Liver (tissue), 9 donors: ENCODE results near the gene H2BK1. TPM values are rescaled to one million over a fixed set of nuclear protein-coding genes. Genes with fewer than 3 reads are reported as not detected.

Source experiments
- DNase-seq: peaks from one replicate; pipeline ENCODE4 v3.0.0-alpha.2; 2017; ENCODE audit warnings: low spot score
- H3K27ac ChIP-seq, 2 donors: one replicate each; pipeline ENCODE4 v1.7.0; 2013; ENCODE audit warnings: inconsistent platforms in 2 of 2, low read length in 2 of 2, control low read depth in 1 of 2, low read depth in 1 of 2, mild to moderate bottlenecking in 1 of 2
- H3K27me3 ChIP-seq, 4 donors: one replicate each; pipeline versions ENCODE4 v1.6.1 to v1.7.0; 2013; ENCODE audit warnings: low read length in 3 of 4, inconsistent platforms in 1 of 4, mild to moderate bottlenecking in 1 of 4, moderate library complexity in 1 of 4; ENCODE audit not compliant: control insufficient read depth in 4 of 4, insufficient read depth in 4 of 4
- H3K36me3 ChIP-seq, 4 donors: one replicate each; pipeline versions ENCODE4 v1.6.1 to v1.7.0; 2013; ENCODE audit warnings: low read length in 3 of 4, mild to moderate bottlenecking in 3 of 4, low read depth in 1 of 4, moderate library complexity in 1 of 4; ENCODE audit not compliant: control insufficient read depth in 4 of 4, insufficient read depth in 3 of 4
- H3K4me1 ChIP-seq, 4 donors: one replicate each; pipeline versions ENCODE4 v1.6.1 to v1.7.0; 2013; ENCODE audit warnings: low read length in 3 of 4, mild to moderate bottlenecking in 3 of 4, moderate library complexity in 1 of 4; ENCODE audit not compliant: control insufficient read depth in 4 of 4, insufficient read depth in 4 of 4
- H3K4me3 ChIP-seq, 3 donors: one replicate each; pipeline versions ENCODE4 v1.6.1 to v1.7.0; 2013; ENCODE audit warnings: low read length in 3 of 3, control low read depth in 1 of 3, low read depth in 1 of 3, mild to moderate bottlenecking in 1 of 3
- H3K9ac ChIP-seq, 2 donors: one replicate each; pipeline ENCODE4 v1.7.0; 2013; ENCODE audit warnings: low read length in 2 of 2, mild to moderate bottlenecking in 2 of 2, moderate library complexity in 2 of 2, control low read depth in 1 of 2, low read depth in 1 of 2
- H3K9me3 ChIP-seq, 4 donors: one replicate each; pipeline versions ENCODE4 v1.6.1 to v1.7.0; 2013; ENCODE audit warnings: low read length in 3 of 4; ENCODE audit not compliant: control insufficient read depth in 4 of 4
- ATF3 ChIP-seq: IDR thresholded peaks from 2 replicates; pipeline ENCODE4 v1.6.1; 2016; ENCODE audit warnings: antibody characterized with exemption
- CTCF ChIP-seq: fragments of 150-350 bp; IDR thresholded peaks from 2 replicates; pipeline ENCODE4 v1.5.1; 2017; ENCODE audit warnings: improper control_type of control experiment, low read depth, low read length; ENCODE audit not compliant: missing input control
- FOXA1 ChIP-seq: IDR thresholded peaks from 2 replicates; pipeline ENCODE4 v1.6.1; 2016; ENCODE audit warnings: antibody characterized with exemption
- HNF4A ChIP-seq, 2 donors: conservative IDR thresholded peaks; 2 replicates each; pipeline ENCODE4 v1.6.1; 2016; ENCODE audit warnings: antibody characterized with exemption in 2 of 2, mild to moderate bottlenecking in 2 of 2
- HNF4G ChIP-seq: IDR thresholded peaks from 2 replicates; pipeline ENCODE4 v1.6.1; 2016; ENCODE audit warnings: antibody characterized with exemption
- JUND ChIP-seq, 2 donors: IDR thresholded peaks; 2 replicates each; pipeline ENCODE4 v1.6.1; 2016; ENCODE audit warnings: antibody characterized with exemption in 2 of 2
- NR2F2 ChIP-seq: IDR thresholded peaks from 2 replicates; pipeline ENCODE4 v1.6.1; 2016; ENCODE audit warnings: antibody characterized with exemption
- RAD21 ChIP-seq, 2 donors: IDR thresholded peaks; 2 replicates each; pipeline ENCODE4 v1.6.1; 2016; ENCODE audit warnings: antibody characterized with exemption in 2 of 2, mild to moderate bottlenecking in 2 of 2
- SP1 ChIP-seq: IDR thresholded peaks from 2 replicates; pipeline ENCODE4 v1.6.1; 2018; ENCODE audit warnings: antibody characterized with exemption, mild to moderate bottlenecking
- YY1 ChIP-seq: IDR thresholded peaks from 2 replicates; pipeline ENCODE4 v1.6.1; 2016; ENCODE audit warnings: antibody characterized with exemption, mild to moderate bottlenecking
- ZBTB33 ChIP-seq: IDR thresholded peaks from 2 replicates; pipeline ENCODE4 v1.6.1; 2016; ENCODE audit warnings: antibody characterized with exemption
- WGBS: extraction: QIAGEN DNeasy Blood & Tissue Kit; methylation state at CpG from one replicate; pipeline ENCODE4 v1.1.7; 2013; 5-methylcytosine and 5-hydroxymethylcytosine counted together
- polyA plus RNA-seq, 2 donors: library from polyadenylated mRNA; stranded (reverse) in 1 of 2; unstranded in 1 of 2; fragments of 200-250 nt in 1 of 2; fragments of >200 nt in 1 of 2; fragmentation: Nextera tagmentation in 1 of 2; extraction: Ambion mirVana in 1 of 2; gene quantifications; one replicate each; pipeline versions ENCODE4 v1.2.1 to v1.2.3, GENCODE V29; 2013 to 2015
- total RNA-seq, 2 donors: library from RNA; depleted of rRNA; stranded (reverse); fragments of >200 nt; gene quantifications; one replicate each; pipeline ENCODE4 v1.2.3, GENCODE V29; 2014
- TF ChIP-seq, protein P1 (sequence below): IDR thresholded peaks from 2 replicates; pipeline ENCODE4 v1.6.1; 2016; ENCODE audit warnings: antibody characterized with exemption
- donor health status: healthy.
- donor health status: healthy.
- donor health status: healthy.
- donor health status: healthy.
- donor health status: healthy.

Gene H2BK1
- total and polyA plus RNA-seq, 4 donors, result not detected

GRCh38 chr7:151245360-151246101 is 35.2 kb upstream of the H2BK1 start:
- Histone ChIP-seq H3K4me1 (peaks cover 8 to 29% (median 17%) of the 10 kb centered on the region in 4 donors), H3K4me3 (peak overlapping the region in 1 of 3 donors; percentile 23), H3K9me3 (no peaks in the 10 kb centered on the region), H3K27me3 (peaks cover 0 to 4% (median 0%) of the 10 kb centered on the region in 4 donors), H3K36me3 (no peaks in the 10 kb centered on the region), H3K9ac (no peak overlapping the region), H3K27ac (no peak overlapping the region)
- WGBS, result 5% methylated on average over 60 of the region's 60 CpGs
- DNase-seq, result peak; percentile 51
- TF ChIP-seq RAD21 (IDR thresholded peaks at IDR 0.05) (no peak), CTCF (peak; percentile 21)

DNA sequence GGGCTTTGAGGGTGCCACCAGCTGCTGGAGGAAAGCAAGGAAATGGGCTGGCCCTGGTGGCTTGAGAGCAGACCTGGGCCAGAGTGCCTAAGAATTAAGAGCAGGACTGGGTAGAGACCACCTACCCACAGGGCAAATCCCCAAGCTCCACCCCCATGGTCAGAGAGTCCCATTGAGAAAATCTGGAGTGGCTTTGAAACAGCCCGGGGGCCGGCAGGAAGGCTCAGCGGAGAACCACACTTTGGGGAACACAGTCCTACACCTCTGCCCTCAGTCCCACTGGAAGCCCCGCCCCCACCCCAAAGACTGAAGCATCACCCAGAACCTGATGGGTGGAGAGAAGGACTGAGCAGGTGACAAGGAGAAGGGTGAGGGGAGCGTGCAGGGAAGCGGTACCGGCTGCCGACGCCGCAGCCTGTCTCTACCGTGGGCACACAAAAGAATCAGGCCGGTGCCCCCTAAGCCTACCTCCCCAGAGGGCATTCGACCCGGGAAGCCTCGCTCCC is 34.6 kb upstream of the H2BK1 start:
- Histone ChIP-seq H3K27ac (no peak overlapping the region), H3K4me3 (no peak overlapping the region)
- WGBS, result 16% methylated on average over 15 of the region's 15 CpGs

More for the DNA sequence above, 34.6 kb upstream of the H2BK1 start:
- TF ChIP-seq YY1 (no peak), HNF4A (conservative IDR thresholded peaks at IDR 0.05) (no peak), ATF3 (no peak), NR2F2 (no peak), RAD21 (IDR thresholded peaks at IDR 0.05) (no peak), HNF4G (no peak), SP1 (no peak), ZBTB33 (no peak), JUND (IDR thresholded peaks at IDR 0.05) (no peak), FOXA1 (no peak)
- TF ChIP-seq, protein P1, sequence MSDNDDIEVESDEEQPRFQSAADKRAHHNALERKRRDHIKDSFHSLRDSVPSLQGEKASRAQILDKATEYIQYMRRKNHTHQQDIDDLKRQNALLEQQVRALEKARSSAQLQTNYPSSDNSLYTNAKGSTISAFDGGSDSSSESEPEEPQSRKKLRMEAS, result no peak
- H3K27me3 ChIP-seq, result peaks cover 0 to 4% (median 0%) of the 10 kb centered on the region in 4 donors
- H3K36me3 ChIP-seq, result no peaks in the 10 kb centered on the region
- no peaks in the 10 kb centered on the region for H3K9me3 ChIP-seq
- H3K9ac ChIP-seq, result no peak overlapping the region
- H3K4me1 ChIP-seq, result peaks cover 8 to 29% (median 17%) of the 10 kb centered on the region in 4 donors
- no peak for DNase-seq
